ENCODE measurements around the gene CADM2.

The CADM2 gene

GRCh38 chr3:85161544-85161943 lies 202.8 kb downstream of the CADM2 start:
- no peak overlapping the region for H3K27ac ChIP-seq (ENCODE audit: low read depth, low read length)
- no peaks in the 10 kb centered on the region for H3K9me3 ChIP-seq (ENCODE audit: control insufficient read depth in 5 of 5, low read length in 5 of 5)
- H3K9ac ChIP-seq (ENCODE audit: low read length in 5 of 5) = no peak overlapping the region
- no peaks in the 10 kb centered on the region for H3K4me1 ChIP-seq (ENCODE audit: control insufficient read depth in 5 of 5, insufficient read depth in 5 of 5, low read length in 5 of 5)
- no peaks in the 10 kb centered on the region for H3K36me3 ChIP-seq (ENCODE audit: control insufficient read depth in 5 of 5, insufficient read depth in 5 of 5, low read length in 5 of 5)
- no peaks in the 10 kb centered on the region for H3K27me3 ChIP-seq (ENCODE audit: control insufficient read depth in 5 of 5, insufficient read depth in 4 of 5, low read length in 5 of 5)
- H3K4me3 ChIP-seq (ENCODE audit: low read depth in 1 of 5, low read length in 5 of 5) = no peak overlapping the region

GRCh38 chr3:85162905-85163304 lies 204.1 kb downstream of the CADM2 start:
- no peak overlapping the region for H3K27ac ChIP-seq (ENCODE audit: low read depth, low read length)
- no peak overlapping the region for H3K9ac ChIP-seq (ENCODE audit: low read length in 5 of 5)
- H3K4me3 ChIP-seq (ENCODE audit: low read depth in 1 of 5, low read length in 5 of 5) = no peak overlapping the region
- no peaks in the 10 kb centered on the region for H3K9me3 ChIP-seq (ENCODE audit: control insufficient read depth in 5 of 5, low read length in 5 of 5)
- no peaks in the 10 kb centered on the region for H3K27me3 ChIP-seq (ENCODE audit: control insufficient read depth in 5 of 5, insufficient read depth in 4 of 5, low read length in 5 of 5)
- no peaks in the 10 kb centered on the region for H3K36me3 ChIP-seq (ENCODE audit: control insufficient read depth in 5 of 5, insufficient read depth in 5 of 5, low read length in 5 of 5)
- no peaks in the 10 kb centered on the region for H3K4me1 ChIP-seq (ENCODE audit: control insufficient read depth in 5 of 5, insufficient read depth in 5 of 5, low read length in 5 of 5)

- Histone ChIP-seq H3K9ac (ENCODE audit: low read length in 5 of 5) (no peak overlapping the region), H3K4me1 (ENCODE audit: control insufficient read depth in 5 of 5, insufficient read depth in 5 of 5, low read length in 5 of 5) (no peaks in the 10 kb centered on the region), H3K36me3 (ENCODE audit: control insufficient read depth in 5 of 5, insufficient read depth in 5 of 5, low read length in 5 of 5) (no peaks in the 10 kb centered on the region), H3K4me3 (ENCODE audit: low read depth in 1 of 5, low read length in 5 of 5) (no peak overlapping the region), H3K27me3 (ENCODE audit: control insufficient read depth in 5 of 5, insufficient read depth in 4 of 5, low read length in 5 of 5) (no peaks in the 10 kb centered on the region), H3K9me3 (ENCODE audit: control insufficient read depth in 5 of 5, low read length in 5 of 5) (no peaks in the 10 kb centered on the region), H3K27ac (ENCODE audit: low read depth, low read length) (no peak overlapping the region)
Observed at GRCh38 chr3:85164436-85164835, 205.6 kb downstream of the CADM2 start.

- H3K9me3 ChIP-seq (ENCODE audit: control insufficient read depth in 5 of 5, low read length in 5 of 5) = no peaks in the 10 kb centered on the region
- no peak overlapping the region for H3K9ac ChIP-seq (ENCODE audit: low read length in 5 of 5)
- no peak overlapping the region for H3K4me3 ChIP-seq (ENCODE audit: low read depth in 1 of 5, low read length in 5 of 5)
- no peaks in the 10 kb centered on the region for H3K36me3 ChIP-seq (ENCODE audit: control insufficient read depth in 5 of 5, insufficient read depth in 5 of 5, low read length in 5 of 5)
- no peaks in the 10 kb centered on the region for H3K27me3 ChIP-seq (ENCODE audit: control insufficient read depth in 5 of 5, insufficient read depth in 4 of 5, low read length in 5 of 5)
- no peaks in the 10 kb centered on the region for H3K4me1 ChIP-seq (ENCODE audit: control insufficient read depth in 5 of 5, insufficient read depth in 5 of 5, low read length in 5 of 5)
- H3K27ac ChIP-seq (ENCODE audit: low read depth, low read length) = no peak overlapping the region
Observed at GRCh38 chr3:85167576-85167975, 208.8 kb downstream of the CADM2 start.

GRCh38 chr3:85170646-85171045 lies 211.9 kb downstream of the CADM2 start:
- H3K9ac ChIP-seq (ENCODE audit: low read length in 5 of 5) = no peak overlapping the region
- H3K4me3 ChIP-seq (ENCODE audit: low read depth in 1 of 5, low read length in 5 of 5) = no peak overlapping the region
- no peaks in the 10 kb centered on the region for H3K4me1 ChIP-seq (ENCODE audit: control insufficient read depth in 5 of 5, insufficient read depth in 5 of 5, low read length in 5 of 5)
- no peaks in the 10 kb centered on the region for H3K9me3 ChIP-seq (ENCODE audit: control insufficient read depth in 5 of 5, low read length in 5 of 5)
- H3K27me3 ChIP-seq (ENCODE audit: control insufficient read depth in 5 of 5, insufficient read depth in 4 of 5, low read length in 5 of 5) = no peaks in the 10 kb centered on the region
- H3K36me3 ChIP-seq (ENCODE audit: control insufficient read depth in 5 of 5, insufficient read depth in 5 of 5, low read length in 5 of 5) = no peaks in the 10 kb centered on the region
- H3K27ac ChIP-seq (ENCODE audit: low read depth, low read length) = no peak overlapping the region

- no peaks in the 10 kb centered on the region for H3K36me3 ChIP-seq (ENCODE audit: control insufficient read depth in 5 of 5, insufficient read depth in 5 of 5, low read length in 5 of 5)
- no peak overlapping the region for H3K27ac ChIP-seq (ENCODE audit: low read depth, low read length)
Observed at GRCh38 chr3:85171976-85172375, 213.2 kb downstream of the CADM2 start.

GRCh38 chr3:85176799-85177198 lies 218.0 kb downstream of the CADM2 start:
- Histone ChIP-seq H3K9ac (ENCODE audit: low read length in 5 of 5) (no peak overlapping the region), H3K4me3 (ENCODE audit: low read depth in 1 of 5, low read length in 5 of 5) (no peak overlapping the region), H3K27ac (ENCODE audit: low read depth, low read length) (no peak overlapping the region), H3K27me3 (ENCODE audit: control insufficient read depth in 5 of 5, insufficient read depth in 4 of 5, low read length in 5 of 5) (no peaks in the 10 kb centered on the region), H3K4me1 (ENCODE audit: control insufficient read depth in 5 of 5, insufficient read depth in 5 of 5, low read length in 5 of 5) (no peaks in the 10 kb centered on the region), H3K36me3 (ENCODE audit: control insufficient read depth in 5 of 5, insufficient read depth in 5 of 5, low read length in 5 of 5) (no peaks in the 10 kb centered on the region), H3K9me3 (ENCODE audit: control insufficient read depth in 5 of 5, low read length in 5 of 5) (no peaks in the 10 kb centered on the region)

More at GRCh38 chr3:85171976-85172375, 213.2 kb downstream of the CADM2 start:
- H3K9ac ChIP-seq (ENCODE audit: low read length in 5 of 5) = no peak overlapping the region
- H3K27me3 ChIP-seq (ENCODE audit: control insufficient read depth in 5 of 5, insufficient read depth in 4 of 5, low read length in 5 of 5) = no peaks in the 10 kb centered on the region
- H3K4me1 ChIP-seq (ENCODE audit: control insufficient read depth in 5 of 5, insufficient read depth in 5 of 5, low read length in 5 of 5) = no peaks in the 10 kb centered on the region
- no peaks in the 10 kb centered on the region for H3K9me3 ChIP-seq (ENCODE audit: control insufficient read depth in 5 of 5, low read length in 5 of 5)
- H3K4me3 ChIP-seq (ENCODE audit: low read depth in 1 of 5, low read length in 5 of 5) = no peak overlapping the region

- no peak overlapping the region for H3K4me3 ChIP-seq (ENCODE audit: low read depth in 1 of 5, low read length in 5 of 5)
- H3K27ac ChIP-seq (ENCODE audit: low read depth, low read length) = no peak overlapping the region
- H3K4me1 ChIP-seq (ENCODE audit: control insufficient read depth in 5 of 5, insufficient read depth in 5 of 5, low read length in 5 of 5) = peaks cover 0 to 6% (median 0%) of the 10 kb centered on the region in 5 donors
- no peaks in the 10 kb centered on the region for H3K9me3 ChIP-seq (ENCODE audit: control insufficient read depth in 5 of 5, low read length in 5 of 5)
- no peaks in the 10 kb centered on the region for H3K27me3 ChIP-seq (ENCODE audit: control insufficient read depth in 5 of 5, insufficient read depth in 4 of 5, low read length in 5 of 5)
- H3K9ac ChIP-seq (ENCODE audit: low read length in 5 of 5) = no peak overlapping the region
- H3K36me3 ChIP-seq (ENCODE audit: control insufficient read depth in 5 of 5, insufficient read depth in 5 of 5, low read length in 5 of 5) = no peaks in the 10 kb centered on the region
Observed at GRCh38 chr3:85182975-85183752, 224.4 kb downstream of the CADM2 start.

GRCh38 chr3:85185495-85185894 lies 226.7 kb downstream of the CADM2 start:
- Histone ChIP-seq H3K27me3 (ENCODE audit: control insufficient read depth in 5 of 5, insufficient read depth in 4 of 5, low read length in 5 of 5) (no peaks in the 10 kb centered on the region), H3K9ac (ENCODE audit: low read length in 5 of 5) (no peak overlapping the region), H3K27ac (ENCODE audit: low read depth, low read length) (no peak overlapping the region), H3K4me1 (ENCODE audit: control insufficient read depth in 5 of 5, insufficient read depth in 5 of 5, low read length in 5 of 5) (peaks cover 0 to 6% (median 0%) of the 10 kb centered on the region in 5 donors), H3K36me3 (ENCODE audit: control insufficient read depth in 5 of 5, insufficient read depth in 5 of 5, low read length in 5 of 5) (no peaks in the 10 kb centered on the region), H3K4me3 (ENCODE audit: low read depth in 1 of 5, low read length in 5 of 5) (no peak overlapping the region), H3K9me3 (ENCODE audit: control insufficient read depth in 5 of 5, low read length in 5 of 5) (no peaks in the 10 kb centered on the region)

GRCh38 chr3:85189731-85190130 lies 230.9 kb downstream of the CADM2 start:
- H3K27ac ChIP-seq (ENCODE audit: low read depth, low read length) = no peak overlapping the region
- no peaks in the 10 kb centered on the region for H3K9me3 ChIP-seq (ENCODE audit: control insufficient read depth in 5 of 5, low read length in 5 of 5)
- H3K9ac ChIP-seq (ENCODE audit: low read length in 5 of 5) = no peak overlapping the region
- peaks cover 0 to 6% (median 0%) of the 10 kb centered on the region in 5 donors for H3K4me1 ChIP-seq (ENCODE audit: control insufficient read depth in 5 of 5, insufficient read depth in 5 of 5, low read length in 5 of 5)
- no peak overlapping the region for H3K4me3 ChIP-seq (ENCODE audit: low read depth in 1 of 5, low read length in 5 of 5)
- H3K27me3 ChIP-seq (ENCODE audit: control insufficient read depth in 5 of 5, insufficient read depth in 4 of 5, low read length in 5 of 5) = no peaks in the 10 kb centered on the region
- no peaks in the 10 kb centered on the region for H3K36me3 ChIP-seq (ENCODE audit: control insufficient read depth in 5 of 5, insufficient read depth in 5 of 5, low read length in 5 of 5)

All from subcutaneous abdominal adipose tissue (tissue), 5 donors.